Measurements from ENCODE around the gene APOBEC3F. TPM values are rescaled to one million over a fixed set of nuclear protein-coding genes. Genes with fewer than 3 reads are reported as not detected.
"Not testable (repeated sequence)": the region's sequence is repeated elsewhere in the genome, so short reads cannot be mapped to it uniquely, and the experiment has no call there.

The APOBEC3F gene
- total and polyA plus RNA-seq, 7 experiments from 2014 or later, result 4.9 to 40.4 (median 12.7) TPM

- ATAC-seq; H3K27me3 Mint-ChIP-seq; DNase-seq; CTCF ChIA-PET; H3K27ac ChIP-seq (ENCODE audit: low read depth, low read length); H3K36me3 ChIP-seq (ENCODE audit: control insufficient read depth in 2 of 3, insufficient read depth in 3 of 3, low read length in 3 of 3); H3K4me3 Mint-ChIP-seq; intact Hi-C loops (cut with micrococcal nuclease); H3K9me3 ChIP-seq (ENCODE audit: control insufficient read depth in 2 of 3, low read length in 3 of 3); H3K4me1 ChIP-seq (ENCODE audit: control insufficient read depth in 2 of 2, insufficient read depth in 2 of 2, low read length in 2 of 2); H3K4me3 ChIP-seq (ENCODE audit: low read length); H3K27me3 ChIP-seq (ENCODE audit: control insufficient read depth in 2 of 2, insufficient read depth in 2 of 2, low read length in 2 of 2); H3K9me3 Mint-ChIP-seq: not testable (repeated sequence)
- H3K27ac Mint-ChIP-seq, result peak overlapping the region in 3 of 9 donors; percentile 38 to 56 (median 41)
- POLR2A ChIA-PET, result interaction anchor here (0.6 to 1.4 kb wide), 2 partner anchors 10 to 52 kb away, joined by 3 to 6 read pairs; partner anchors contain the start of gene APOBEC3D
- H3K36me3 Mint-ChIP-seq, result peaks cover 0 to 16% (median 0%) of the 10 kb centered on the region in 5 donors
- peaks cover 4 to 15% (median 8%) of the 10 kb centered on the region in 7 donors for H3K4me1 Mint-ChIP-seq
Measured at GRCh38 chr22:39031434-39032295, 9.0 kb upstream of the APOBEC3F start.

GRCh38 chr22:39037071-39037470 lies 3.6 kb upstream of the APOBEC3F start:
- peak overlapping the region in 1 of 10 donors; percentile 8 for H3K4me3 Mint-ChIP-seq
- H3K27ac Mint-ChIP-seq, result peak overlapping the region in 6 of 9 donors; percentile 2 to 72 (median 34)

GRCh38 chr22:39039306-39040126 lies 1.1 kb upstream of the APOBEC3F start:
- H3K9me3 Mint-ChIP-seq, result no peaks in the 10 kb centered on the region
- no peaks in the 10 kb centered on the region for H3K27me3 Mint-ChIP-seq
- H3K4me3 Mint-ChIP-seq, result peak overlapping the region; percentile 63 to 88 (median 79)
- peak overlapping the region; percentile 62 to 93 (median 82) for H3K27ac Mint-ChIP-seq
- H3K27ac ChIP-seq (ENCODE audit: low read depth, low read length), result peak overlapping the region; percentile 77
- CTCF ChIA-PET, result no interaction called here
- no peak for DNase-seq
- H3K27me3 ChIP-seq (ENCODE audit: control insufficient read depth in 2 of 2, insufficient read depth in 2 of 2, low read length in 2 of 2), result no peaks in the 10 kb centered on the region
- H3K9me3 ChIP-seq (ENCODE audit: control insufficient read depth in 2 of 3, low read length in 3 of 3), result no peaks in the 10 kb centered on the region
- peaks cover 8 to 18% of the 10 kb centered on the region in 2 donors for H3K4me1 ChIP-seq (ENCODE audit: control insufficient read depth in 2 of 2, insufficient read depth in 2 of 2, low read length in 2 of 2)
- H3K4me3 ChIP-seq (ENCODE audit: low read length), result no peak overlapping the region
- POLR2A ChIA-PET, result interaction anchor here (0.8 to 1.5 kb wide), 3 partner anchors 9 to 25 kb away, joined by 3 to 6 read pairs (median 3); partner anchors contain the start of gene APOBEC3C
- peaks cover 0 to 7% (median 3%) of the 10 kb centered on the region in 5 donors for H3K36me3 Mint-ChIP-seq
- H3K4me1 Mint-ChIP-seq, result peaks cover 24 to 48% (median 39%) of the 10 kb centered on the region in 7 donors
- H3K36me3 ChIP-seq (ENCODE audit: control insufficient read depth in 2 of 3, insufficient read depth in 3 of 3, low read length in 3 of 3), result peaks cover 0 to 6% (median 0%) of the 10 kb centered on the region in 3 experiments
- intact Hi-C loops (cut with micrococcal nuclease), result loop anchor here (1.0 to 5.0 kb wide), 5 partner anchors 19 to 58 kb away; partner anchors contain the start of genes APOBEC3D (in 1 of the 2), APOBEC3G (in 1 of the 2) and APOBEC3H (in 1 of the 2)
- no peak for ATAC-seq

More at GRCh38 chr22:39037071-39037470, 3.6 kb upstream of the APOBEC3F start:
- H3K27me3 ChIP-seq (ENCODE audit: control insufficient read depth in 2 of 2, insufficient read depth in 2 of 2, low read length in 2 of 2); H3K4me3 ChIP-seq (ENCODE audit: low read length); H3K27ac ChIP-seq (ENCODE audit: low read depth, low read length); ATAC-seq; intact Hi-C loops (cut with micrococcal nuclease); H3K9me3 Mint-ChIP-seq; H3K27me3 Mint-ChIP-seq; CTCF ChIA-PET; H3K9me3 ChIP-seq (ENCODE audit: control insufficient read depth in 2 of 3, low read length in 3 of 3); H3K36me3 ChIP-seq (ENCODE audit: control insufficient read depth in 2 of 3, insufficient read depth in 3 of 3, low read length in 3 of 3): not testable (repeated sequence)
- peaks cover 8 to 10% of the 10 kb centered on the region in 2 donors for H3K4me1 ChIP-seq (ENCODE audit: control insufficient read depth in 2 of 2, insufficient read depth in 2 of 2, low read length in 2 of 2)
- H3K4me1 Mint-ChIP-seq, result peaks cover 22 to 40% (median 31%) of the 10 kb centered on the region in 7 donors
- peak in 4 of 9 donors; percentile 10 to 25 (median 20) for DNase-seq
- POLR2A ChIA-PET, result interaction anchor here (0.7 to 0.9 kb wide), 2 partner anchors 14 to 1404 kb away, joined by 3 to 5 read pairs; no protein-coding TSS in a partner anchor
- peaks cover 0 to 11% (median 0%) of the 10 kb centered on the region in 5 donors for H3K36me3 Mint-ChIP-seq

GRCh38 chr22:39040155-39040537 lies 518 bp upstream of the APOBEC3F start:
- CTCF ChIA-PET; H3K27me3 Mint-ChIP-seq; H3K27me3 ChIP-seq (ENCODE audit: control insufficient read depth in 2 of 2, insufficient read depth in 2 of 2, low read length in 2 of 2); H3K36me3 ChIP-seq (ENCODE audit: control insufficient read depth in 2 of 3, insufficient read depth in 3 of 3, low read length in 3 of 3); H3K9me3 ChIP-seq (ENCODE audit: control insufficient read depth in 2 of 3, low read length in 3 of 3); H3K9me3 Mint-ChIP-seq; H3K4me3 ChIP-seq (ENCODE audit: low read length); ATAC-seq: not testable (repeated sequence)
- POLR2A ChIA-PET, result interaction anchor here (0.8 to 1.5 kb wide), 3 partner anchors 8 to 26 kb away, joined by 3 to 6 read pairs (median 3); partner anchors contain the start of gene APOBEC3C
- Histone ChIP-seq H3K27ac (ENCODE audit: low read depth, low read length) (peak overlapping the region; percentile 77), H3K4me1 (ENCODE audit: control insufficient read depth in 2 of 2, insufficient read depth in 2 of 2, low read length in 2 of 2) (peaks cover 8 to 18% of the 10 kb centered on the region in 2 donors)
- Mint-ChIP-seq H3K4me3 (peak overlapping the region; percentile 63 to 88 (median 79)), H3K27ac (peak overlapping the region; percentile 62 to 93 (median 82)), H3K4me1 (peaks cover 24 to 48% (median 40%) of the 10 kb centered on the region in 7 donors), H3K36me3 (peaks cover 0 to 11% (median 4%) of the 10 kb centered on the region in 5 donors)
- intact Hi-C loops (cut with micrococcal nuclease), result loop anchor here (1.0 to 5.0 kb wide), 5 partner anchors 19 to 57 kb away; partner anchors contain the start of genes APOBEC3D (in 1 of the 2), APOBEC3G (in 1 of the 2) and APOBEC3H (in 1 of the 2)
- DNase-seq, result peak in 1 of 9 donors; percentile 8

GRCh38 chr22:39041908-39042307 lies 1.2 kb downstream of the APOBEC3F start:
- Histone ChIP-seq H3K4me3 (ENCODE audit: low read length) (peak overlapping the region; percentile 27), H3K36me3 (ENCODE audit: control insufficient read depth in 2 of 3, insufficient read depth in 3 of 3, low read length in 3 of 3) (peaks cover 0 to 14% (median 0%) of the 10 kb centered on the region in 3 experiments), H3K9me3 (ENCODE audit: control insufficient read depth in 2 of 3, low read length in 3 of 3) (no peaks in the 10 kb centered on the region), H3K27ac (ENCODE audit: low read depth, low read length) (peak overlapping the region; percentile 77), H3K4me1 (ENCODE audit: control insufficient read depth in 2 of 2, insufficient read depth in 2 of 2, low read length in 2 of 2) (peaks cover 4 to 18% of the 10 kb centered on the region in 2 donors), H3K27me3 (ENCODE audit: control insufficient read depth in 2 of 2, insufficient read depth in 2 of 2, low read length in 2 of 2) (no peaks in the 10 kb centered on the region)
- CTCF ChIA-PET, result interaction anchor here (1.1 kb wide), 1 partner anchor 35 kb away, joined by 3 read pairs; no protein-coding TSS in a partner anchor
- peak overlapping the region; percentile 54 to 93 (median 89) for H3K27ac Mint-ChIP-seq
- intact Hi-C loops (cut with micrococcal nuclease), result loop anchor here (2.0 to 5.0 kb wide), 4 partner anchors 21 to 55 kb away; partner anchors contain the start of genes APOBEC3D (in 1 of the 2), APOBEC3G (in 1 of the 2) and APOBEC3H (in 1 of the 2)
- H3K9me3 Mint-ChIP-seq, result no peaks in the 10 kb centered on the region
- H3K4me3 Mint-ChIP-seq, result peak overlapping the region; percentile 80 to 95 (median 88)
- no peaks in the 10 kb centered on the region for H3K27me3 Mint-ChIP-seq
- H3K4me1 Mint-ChIP-seq, result peaks cover 29 to 49% (median 37%) of the 10 kb centered on the region in 7 donors
- POLR2A ChIA-PET, result no interaction called here
- ATAC-seq (no peak), DNase-seq (no peak)
- H3K36me3 Mint-ChIP-seq, result peaks cover 0 to 18% (median 4%) of the 10 kb centered on the region in 5 donors

GRCh38 chr22:39043063-39043462 lies 2.4 kb downstream of the APOBEC3F start:
- ATAC-seq; H3K27me3 ChIP-seq (ENCODE audit: control insufficient read depth in 2 of 2, insufficient read depth in 2 of 2, low read length in 2 of 2); DNase-seq; H3K9me3 Mint-ChIP-seq; POLR2A ChIA-PET; H3K27ac ChIP-seq (ENCODE audit: low read depth, low read length); H3K4me3 ChIP-seq (ENCODE audit: low read length); H3K9me3 ChIP-seq (ENCODE audit: control insufficient read depth in 2 of 3, low read length in 3 of 3); H3K27me3 Mint-ChIP-seq; CTCF ChIA-PET; H3K27ac Mint-ChIP-seq: not testable (repeated sequence)
- Mint-ChIP-seq H3K36me3 (peaks cover 0 to 18% (median 4%) of the 10 kb centered on the region in 5 donors), H3K4me1 (peaks cover 28 to 42% (median 33%) of the 10 kb centered on the region in 7 donors), H3K4me3 (peak overlapping the region in 2 of 10 donors; percentile 27 to 45)
- peaks cover 0 to 18% of the 10 kb centered on the region in 2 donors for H3K4me1 ChIP-seq (ENCODE audit: control insufficient read depth in 2 of 2, insufficient read depth in 2 of 2, low read length in 2 of 2)
- peaks cover 0 to 14% (median 0%) of the 10 kb centered on the region in 3 experiments for H3K36me3 ChIP-seq (ENCODE audit: control insufficient read depth in 2 of 3, insufficient read depth in 3 of 3, low read length in 3 of 3)
- intact Hi-C loops (cut with micrococcal nuclease), result loop anchor here (5.0 kb wide), 2 partner anchors 34 to 54 kb away; partner anchors contain the start of genes APOBEC3G (in 1 of the 2) and APOBEC3H (in 1 of the 2)

Data from naive thymus-derived CD4-positive, alpha-beta T cell (primary cell).